Skeletal muscle tissue (tissue), 4 donors: Measurements from ENCODE around the gene SLC12A4. TPM values are rescaled to one million over a fixed set of nuclear protein-coding genes. Genes with fewer than 3 reads are reported as not detected.
"Not testable (repeated sequence)": the region's sequence is repeated elsewhere in the genome, so short reads cannot be mapped to it uniquely, and the experiment has no call there.

Source experiments
- H3K27ac ChIP-seq: one replicate; pipeline ENCODE4 v1.7.0; 2013; ENCODE audit warnings: mild to moderate bottlenecking, low read depth, low read length, inconsistent platforms
- H3K27me3 ChIP-seq, 3 donors: one replicate each; pipeline ENCODE4 v1.7.0; 2013; ENCODE audit warnings: low read length in 3 of 3; ENCODE audit not compliant: control insufficient read depth in 3 of 3, insufficient read depth in 3 of 3
- H3K36me3 ChIP-seq, 3 donors: one replicate each; pipeline ENCODE4 v1.7.0; 2013; ENCODE audit warnings: low read length in 3 of 3; ENCODE audit not compliant: control insufficient read depth in 3 of 3, insufficient read depth in 3 of 3
- H3K4me1 ChIP-seq, 3 donors: one replicate each; pipeline ENCODE4 v1.7.0; 2013; ENCODE audit warnings: low read length in 3 of 3, mild to moderate bottlenecking in 3 of 3; ENCODE audit not compliant: control insufficient read depth in 3 of 3, insufficient read depth in 3 of 3
- H3K4me3 ChIP-seq, 3 donors: one replicate each; pipeline ENCODE4 v1.7.0; 2013; ENCODE audit warnings: low read length in 3 of 3
- H3K9ac ChIP-seq, 3 donors: one replicate each; pipeline ENCODE4 v1.7.0; 2013; ENCODE audit warnings: low read length in 3 of 3, mild to moderate bottlenecking in 3 of 3, moderate library complexity in 2 of 3, low read depth in 1 of 3
- H3K9me3 ChIP-seq, 3 donors: one replicate each; pipeline ENCODE4 v1.7.0; 2013; ENCODE audit warnings: low read length in 3 of 3; ENCODE audit not compliant: control insufficient read depth in 3 of 3
- total RNA-seq: library from RNA; depleted of rRNA; stranded (reverse); fragments of >200 nt; gene quantifications from one replicate; pipeline ENCODE4 v1.2.3, GENCODE V29; 2014
- donor health status: Osteomylitis.

The SLC12A4 gene
- total RNA-seq, 1 donor from 2014 or later: 27.1 TPM

GRCh38 chr16:67972285-67972684 is 3.8 kb upstream of the SLC12A4 start:
- H3K9me3 ChIP-seq, H3K27me3 ChIP-seq, H3K4me3 ChIP-seq, H3K27ac ChIP-seq, H3K9ac ChIP-seq, H3K36me3 ChIP-seq: not testable (repeated sequence)
- peaks cover 13 to 15% (median 13%) of the 10 kb centered on the region in 3 donors for H3K4me1 ChIP-seq

GRCh38 chr16:67971111-67971510 is 2.7 kb upstream of the SLC12A4 start:
- H3K27me3 ChIP-seq: no peaks in the 10 kb centered on the region
- no peak overlapping the region for H3K27ac ChIP-seq
- no peaks in the 10 kb centered on the region for H3K36me3 ChIP-seq
- peaks cover 22 to 26% (median 22%) of the 10 kb centered on the region in 3 donors for H3K4me1 ChIP-seq
- H3K4me3 ChIP-seq: no peak overlapping the region
- H3K9me3 ChIP-seq: no peaks in the 10 kb centered on the region
- no peak overlapping the region for H3K9ac ChIP-seq

DNA sequence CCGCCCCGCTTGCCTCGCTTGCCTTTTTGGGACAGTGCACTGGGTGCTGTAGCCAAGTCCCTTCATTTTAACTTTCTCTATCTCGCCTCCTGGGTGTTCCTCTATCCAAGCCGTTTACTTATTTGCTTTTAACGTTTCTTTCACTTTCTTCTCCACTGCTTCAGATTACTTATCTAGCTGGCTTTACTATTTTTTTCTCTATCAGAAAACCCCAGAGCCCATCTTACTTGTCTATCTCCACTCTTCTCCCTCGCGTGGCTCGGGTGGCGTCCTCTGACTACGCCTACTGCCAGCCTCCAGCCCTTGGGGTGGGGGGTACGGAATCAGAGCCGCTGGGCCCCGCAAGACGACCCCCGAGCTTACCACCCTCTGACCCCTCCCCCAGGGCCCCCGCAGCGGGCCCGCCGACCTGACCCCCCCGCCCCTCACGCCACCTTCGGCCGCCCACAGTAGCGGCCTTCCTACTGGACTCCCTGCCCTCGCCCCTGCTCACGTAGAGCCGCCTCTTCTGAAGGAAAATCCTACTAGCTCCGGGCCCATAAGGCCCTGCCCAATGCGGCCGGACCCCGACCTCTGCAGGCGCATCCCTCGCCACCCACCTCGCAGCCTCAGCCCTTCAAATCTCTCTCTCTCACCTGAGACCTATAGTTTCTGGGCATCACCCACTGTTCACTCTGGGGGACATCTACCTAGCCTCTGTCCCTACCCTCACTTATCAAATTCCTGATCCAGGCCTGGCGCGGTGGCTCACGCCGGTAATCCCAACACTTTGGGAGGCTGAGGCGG is 1.0 kb upstream of the SLC12A4 start:
- H3K4me1 ChIP-seq: peaks cover 39 to 43% (median 39%) of the 10 kb centered on the region in 3 donors
- H3K27ac ChIP-seq: peak overlapping the region; percentile 93
- peak overlapping the region; percentile 68 to 98 (median 78) for H3K9ac ChIP-seq
- H3K4me3 ChIP-seq: peak overlapping the region; percentile 71 to 97 (median 92)
- H3K9me3 ChIP-seq: no peaks in the 10 kb centered on the region
- no peaks in the 10 kb centered on the region for H3K36me3 ChIP-seq
- H3K27me3 ChIP-seq: no peaks in the 10 kb centered on the region

DNA sequence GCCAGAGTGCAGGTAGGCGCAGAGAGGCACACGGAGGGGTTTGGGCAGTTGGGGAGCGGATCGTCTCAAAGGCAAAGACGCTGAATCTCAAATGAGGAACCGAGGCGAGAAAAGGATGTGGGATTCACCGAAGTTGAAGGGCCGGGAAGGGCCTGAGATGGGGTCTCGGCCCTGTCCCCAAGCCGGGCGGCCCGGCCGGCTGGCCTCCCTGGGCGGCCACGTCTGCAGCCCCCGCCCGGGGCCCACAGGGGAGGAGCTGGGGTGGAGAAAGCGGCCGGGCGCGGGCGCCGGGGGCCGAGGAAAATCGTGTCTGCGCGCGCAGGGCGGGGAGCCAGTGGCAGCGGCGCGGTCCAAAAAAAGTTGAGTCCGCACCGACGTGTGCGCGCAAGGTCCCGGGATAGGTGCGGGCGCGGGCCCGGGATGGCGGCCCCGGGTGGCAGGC is 458 bp downstream of the SLC12A4 start:
- Histone ChIP-seq H3K4me3 (peak overlapping the region; percentile 88 to 97 (median 92)), H3K9me3 (no peaks in the 10 kb centered on the region), H3K27ac (peak overlapping the region; percentile 93), H3K9ac (peak overlapping the region; percentile 92 to 98 (median 92)), H3K36me3 (peaks cover 0 to 4% (median 1%) of the 10 kb centered on the region in 3 donors), H3K4me1 (peaks cover 53 to 58% (median 53%) of the 10 kb centered on the region in 3 donors), H3K27me3 (no peaks in the 10 kb centered on the region)

DNA sequence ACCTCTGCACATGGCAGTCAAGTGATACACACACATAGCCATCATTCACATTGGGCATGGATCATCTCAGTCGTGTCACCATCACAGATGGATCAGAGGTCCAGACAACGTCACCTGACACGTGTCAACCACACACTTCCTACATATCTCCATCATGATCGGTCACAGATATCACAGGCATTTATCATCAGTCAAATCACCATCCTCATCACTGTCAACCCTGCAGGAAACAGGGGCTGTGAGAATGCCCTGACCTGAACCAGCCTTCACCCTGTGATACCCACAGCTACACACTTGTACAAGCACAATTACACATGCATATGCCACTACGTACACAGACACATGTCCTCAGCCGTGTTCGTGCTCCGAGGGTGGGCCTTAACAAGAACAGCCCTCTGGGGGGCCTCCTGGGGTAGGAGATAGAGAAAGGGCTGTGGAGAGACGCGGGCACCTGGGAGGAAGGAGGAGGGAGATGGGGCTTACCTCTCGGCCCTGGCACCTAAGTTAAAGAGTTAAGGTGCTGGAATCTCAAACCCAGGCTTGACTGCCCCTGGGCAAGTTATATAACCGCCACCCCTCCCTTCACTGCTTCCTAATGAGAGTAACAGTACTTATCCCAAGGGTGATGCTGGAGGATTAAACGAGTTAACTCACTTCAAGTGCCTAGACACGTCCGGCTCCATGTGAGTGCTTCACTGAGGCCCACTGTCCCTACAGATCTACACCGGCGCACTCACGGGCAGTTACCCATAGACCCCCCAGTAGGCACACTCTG is 1.1 kb downstream of the SLC12A4 start:
- Histone ChIP-seq H3K36me3 (peaks cover 6 to 9% (median 6%) of the 10 kb centered on the region in 3 donors), H3K9me3 (no peaks in the 10 kb centered on the region), H3K4me3 (peak overlapping the region; percentile 88 to 97 (median 92)), H3K27ac (peak overlapping the region; percentile 93), H3K9ac (peak overlapping the region; percentile 92 to 98 (median 92)), H3K4me1 (peaks cover 59 to 64% (median 59%) of the 10 kb centered on the region in 3 donors), H3K27me3 (no peaks in the 10 kb centered on the region)

GRCh38 chr16:67966549-67967182 is 1.8 kb downstream of the SLC12A4 start:
- peaks cover 13 to 16% (median 13%) of the 10 kb centered on the region in 3 donors for H3K36me3 ChIP-seq
- H3K4me1 ChIP-seq: peaks cover 66 to 71% (median 66%) of the 10 kb centered on the region in 3 donors

GRCh38 chr16:67965668-67966548 is 2.5 kb downstream of the SLC12A4 start:
- Histone ChIP-seq H3K9me3 (no peaks in the 10 kb centered on the region), H3K27me3 (no peaks in the 10 kb centered on the region), H3K4me1 (peaks cover 73 to 78% (median 74%) of the 10 kb centered on the region in 3 donors), H3K27ac (peak overlapping the region; percentile 93), H3K9ac (peak overlapping the region; percentile 92 to 98 (median 92)), H3K4me3 (peak overlapping the region; percentile 88 to 97 (median 92)), H3K36me3 (peaks cover 19 to 23% (median 21%) of the 10 kb centered on the region in 3 donors)

More at GRCh38 chr16:67966549-67967182, 1.8 kb downstream of the SLC12A4 start:
- H3K27me3 ChIP-seq: no peaks in the 10 kb centered on the region
- H3K9me3 ChIP-seq: no peaks in the 10 kb centered on the region
- peak overlapping the region; percentile 88 to 97 (median 92) for H3K4me3 ChIP-seq
- H3K9ac ChIP-seq: peak overlapping the region; percentile 92 to 98 (median 92)
- peak overlapping the region; percentile 93 for H3K27ac ChIP-seq

DNA sequence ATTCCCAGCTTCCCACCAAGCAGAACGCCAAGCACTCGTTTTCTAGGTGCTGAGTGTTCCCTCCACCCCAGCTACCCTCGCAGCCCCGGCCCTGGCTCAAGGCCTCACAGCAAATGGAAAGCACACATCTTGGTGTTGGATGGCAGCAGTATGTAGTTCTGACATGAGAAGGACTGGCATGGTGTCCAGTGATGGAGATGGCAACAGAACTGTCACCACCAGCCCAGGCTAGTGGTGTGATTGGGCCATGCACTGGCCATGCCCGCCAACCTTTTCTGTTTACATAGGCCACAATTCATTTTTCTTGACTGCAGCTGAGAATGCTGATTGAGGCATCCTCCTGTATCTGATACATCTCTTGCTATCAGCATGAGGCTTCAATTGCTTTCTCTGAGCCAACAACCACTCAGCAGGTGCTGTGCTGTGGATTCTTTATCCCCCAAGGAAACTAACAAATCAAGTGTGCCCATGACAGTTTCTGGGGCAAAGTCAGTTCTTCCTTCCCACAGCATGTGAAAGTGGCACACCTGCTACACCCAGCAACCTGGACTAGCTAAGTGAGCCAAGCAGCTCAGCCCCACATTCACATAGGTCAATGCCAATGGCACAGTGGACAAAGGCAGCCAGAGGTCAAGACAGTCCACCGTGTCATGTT is 3.8 kb downstream of the SLC12A4 start:
- peak overlapping the region in 1 of 3 donors; percentile 58 for H3K4me3 ChIP-seq
- H3K27me3 ChIP-seq: no peaks in the 10 kb centered on the region
- H3K9ac ChIP-seq: peak overlapping the region; percentile 14 to 98 (median 63)
- peaks cover 27 to 35% (median 33%) of the 10 kb centered on the region in 3 donors for H3K36me3 ChIP-seq
- H3K27ac ChIP-seq: peak overlapping the region; percentile 93
- H3K4me1 ChIP-seq: peaks cover 86 to 91% (median 87%) of the 10 kb centered on the region in 3 donors
- H3K9me3 ChIP-seq: no peaks in the 10 kb centered on the region
